ENCODE measurements around the gene DNAH3.

GRCh38 chr16:21160276-21160675 lies 9.6 kb upstream of the DNAH3 start:
- TF ChIP-seq EZH2 (IDR thresholded peaks at IDR 0.05; ENCODE audit: insufficient read depth, poor library complexity, severe bottlenecking): no peak
- no peak for TF ChIP-seq EZH2phosphoT487 (IDR thresholded peaks at IDR 0.05; ENCODE audit: insufficient read depth, low read depth)

Measured in GM23248 (cell line).